ENCODE data around the gene MEGF6.

- TF ChIP-seq CTCF (IDR thresholded peaks at IDR 0.05) (no peak), POLR2A (IDR thresholded peaks at IDR 0.05) (no peak), POLR2AphosphoS5 (IDR thresholded peaks at IDR 0.05) (no peak)
These were observed 27.4 kb upstream of the MEGF6 start for GRCh38 chr1:3638676-3639075.
